IMR-90 (cell line): ENCODE measurements around the gene AGTPBP1. TPM values are rescaled to one million over a fixed set of nuclear protein-coding genes. Genes with fewer than 3 reads are reported as not detected.

Source experiments
- ATAC-seq: fragments of 200-7000 bp; cut with Tn5 transposase; 2 replicates; pipeline ENCODE4 v1.9.1; 2020; ENCODE audit warnings: low read depth, mild to moderate bottlenecking, moderate library complexity
- BruUV-seq: library from RNA; stranded (reverse); fragments of 400-500 nt; replicated peaks from 2 replicates; lab custom pipeline; 2021; lab: Mats Ljungman, UMichigan
- CTCF ChIA-PET: fragments of 300-600 bp; formaldehyde crosslinking; extraction: SDS; loops from one replicate; lab custom pipeline; 2021; ENCODE audit warnings: antibody characterized with exemption; lab: Yijun Ruan, JAX
- POLR2A ChIA-PET: fragments of 300-600 bp; sonication (Branson Sonifier 250); formaldehyde crosslinking; loops from one replicate; lab custom pipeline; 2022; ENCODE audit warnings: antibody characterized with exemption; ENCODE audit not compliant: unreplicated experiment; lab: Charles Lee
- DNase-seq: peaks from one replicate; pipeline ENCODE4 v3.0.0; 2013
- H2AFZ ChIP-seq: replicated peaks from 2 replicates; pipeline ENCODE3; 2013; ENCODE audit warnings: low read length, mild to moderate bottlenecking; ENCODE audit not compliant: poor library complexity
- H2AK5ac ChIP-seq: 2 replicates; pipeline ENCODE4 v1.6.1; 2013; ENCODE audit warnings: low read depth, low read length, inconsistent platforms
- H2AK9ac ChIP-seq: replicated peaks from 2 replicates; pipeline ENCODE3; 2013; ENCODE audit warnings: mild to moderate bottlenecking, low read depth, low read length, moderate library complexity; ENCODE audit not compliant: poor library complexity
- H2BK120ac ChIP-seq: 2 replicates; pipeline ENCODE4 v1.6.1; 2013; ENCODE audit warnings: low read depth, low read length, inconsistent platforms
- H2BK15ac ChIP-seq: 3 replicates; pipeline ENCODE4 v1.6.1; 2013; ENCODE audit warnings: low read depth, low read length, inconsistent platforms
- H2BK20ac ChIP-seq: 2 replicates; pipeline ENCODE4 v1.6.1; 2013; ENCODE audit warnings: low read depth, mild to moderate bottlenecking, inconsistent platforms, low read length, moderate library complexity
- H2BK5ac ChIP-seq: 2 replicates; pipeline ENCODE4 v1.6.1; 2013; ENCODE audit warnings: mild to moderate bottlenecking, low read depth, low read length, inconsistent platforms; ENCODE audit not compliant: poor library complexity, severe bottlenecking
- H3K14ac ChIP-seq: replicated peaks from 2 replicates; pipeline ENCODE4 v1.6.1; 2013; ENCODE audit warnings: low read depth, low read length, inconsistent platforms
- H3K18ac ChIP-seq: 2 replicates; pipeline ENCODE4 v1.6.1; 2013; ENCODE audit warnings: low read depth, low read length, control low read depth
- H3K23ac ChIP-seq: 2 replicates; pipeline ENCODE4 v1.6.1; 2013; ENCODE audit warnings: low read depth, low read length, inconsistent platforms
- H3K27ac ChIP-seq: 2 replicates; pipeline ENCODE4 v1.5.1; 2013; ENCODE audit warnings: mild to moderate bottlenecking, control low read depth, low read length; ENCODE audit not compliant: insufficient read depth
- H3K27me3 ChIP-seq: 2 replicates; pipeline ENCODE4 v1.6.1; 2013; ENCODE audit warnings: low read length; ENCODE audit not compliant: control insufficient read depth, insufficient read depth
- H3K36me3 ChIP-seq: 2 replicates; pipeline ENCODE4 v1.6.1; 2013; ENCODE audit warnings: low read length, mixed read lengths; ENCODE audit not compliant: control insufficient read depth, insufficient read depth
- H3K4ac ChIP-seq: 2 replicates; pipeline ENCODE4 v1.6.1; 2013; ENCODE audit warnings: low read depth, low read length, inconsistent platforms
- H3K4me1 ChIP-seq: 2 replicates; pipeline ENCODE4 v1.6.1; 2013; ENCODE audit warnings: low read length, mixed read lengths; ENCODE audit not compliant: control insufficient read depth, insufficient read depth
- H3K4me2 ChIP-seq: 2 replicates; pipeline ENCODE4 v1.6.1; 2013; ENCODE audit warnings: low read depth, mild to moderate bottlenecking, control low read depth, low read length, moderate library complexity
- H3K4me3 ChIP-seq: 2 replicates; pipeline ENCODE4 v1.5.1; 2013; ENCODE audit warnings: low read depth, mild to moderate bottlenecking, control low read depth, low read length, moderate library complexity; ENCODE audit not compliant: insufficient read depth
- H3K56ac ChIP-seq: 2 replicates; pipeline ENCODE4 v1.6.1; 2013; ENCODE audit warnings: low read length, inconsistent platforms; ENCODE audit not compliant: insufficient read depth; ENCODE audit errors: extremely low read depth
- H3K79me1 ChIP-seq, 2 experiments: 2 replicates each; pipeline ENCODE4 v1.6.1; 2013; ENCODE audit warnings: low read length in 2 of 2, inconsistent platforms in 1 of 2, low read depth in 1 of 2
- H3K9ac ChIP-seq: 2 replicates; pipeline ENCODE4 v1.6.1; 2013; ENCODE audit warnings: low read depth, low read length, control low read depth
- H3K9me1 ChIP-seq: 2 replicates; pipeline ENCODE4 v1.6.1; 2013; ENCODE audit warnings: low read length, inconsistent platforms; ENCODE audit not compliant: insufficient read depth
- H3K9me3 ChIP-seq: 2 replicates; pipeline ENCODE4 v1.6.1; 2013; ENCODE audit warnings: low read length; ENCODE audit not compliant: control insufficient read depth, insufficient read depth
- H4K20me1 ChIP-seq: 2 replicates; pipeline ENCODE4 v1.6.1; 2013; ENCODE audit warnings: low read length, inconsistent platforms; ENCODE audit not compliant: insufficient read depth
- H4K5ac ChIP-seq: 2 replicates; pipeline ENCODE4 v1.6.1; 2013; ENCODE audit warnings: mild to moderate bottlenecking, low read depth, low read length, control low read depth
- H4K8ac ChIP-seq, 2 experiments: 2 replicates each; pipeline ENCODE4 v1.6.1; 2013; ENCODE audit warnings: low read depth in 2 of 2, low read length in 2 of 2, control low read depth in 1 of 2, inconsistent platforms in 1 of 2
- H4K91ac ChIP-seq: 2 replicates; pipeline ENCODE4 v1.6.1; 2013; ENCODE audit warnings: low read depth, low read length, inconsistent platforms; ENCODE audit not compliant: insufficient read depth
- BHLHE40 ChIP-seq: fragments of 150-350 bp; IDR thresholded peaks from 2 replicates; pipeline ENCODE4 v1.6.1; 2016; ENCODE audit warnings: mild to moderate bottlenecking, low read depth, low read length
- MAFK ChIP-seq: IDR thresholded peaks from 2 replicates; pipeline ENCODE4 v1.6.1; 2012; ENCODE audit warnings: low read depth, low read length, improper control_type of control experiment
- WGBS, 2 experiments: methylation state at CpG; one replicate each; pipeline versions ENCODE4 v1.1.5 to v1.1.7; 2013; ENCODE audit warnings: missing lambda C conversion rate in 2 of 2; ENCODE audit not compliant: insufficient read length in 1 of 2; ENCODE audit errors: extremely low coverage in 2 of 2; 5-methylcytosine and 5-hydroxymethylcytosine counted together
- dilution Hi-C: fragments of 300-500 bp; cut with HindIII; formaldehyde crosslinking; loops from one replicate; pipeline ENCODE4 v1.14.3; 2018; ENCODE audit warnings: low sequenced_read_pairs; ENCODE audit not compliant: unreplicated experiment
- in situ Hi-C: fragments of 300-500 bp; cut with MboI; formaldehyde crosslinking; loops from 3 replicates; pipeline ENCODE4 v1.14.3; 2019; ENCODE audit warnings: low sequenced_read_pairs, inconsistent platforms, mixed read lengths
- intact Hi-C: fragments of 100-400 bp; cut with micrococcal nuclease; formaldehyde crosslinking; loops from 2 replicates; pipeline ENCODE4 v1.10.0; 2022
- polyA plus RNA-seq, 3 experiments: library from polyadenylated mRNA; depleted of rRNA; stranded (reverse); fragments of >200 nt; gene quantifications; 2 replicates each; pipeline ENCODE4 v1.2.3, GENCODE V29; 2012; ENCODE audit warnings: low replicate concordance in 1 of 3
- total RNA-seq: library from RNA; depleted of rRNA; stranded (reverse); fragments of >200 nt; gene quantifications from 2 replicates; pipeline ENCODE4 v1.2.3, GENCODE V29; 2012

AGTPBP1 gene
- total and polyA plus RNA-seq, 2 of the 4 experiments (the other 2 are of a cell fraction), result 3.3 to 9.0 TPM

- Histone ChIP-seq H2BK5ac (no peak overlapping the region), H2AK5ac (no peak overlapping the region), H2AFZ (peak overlapping the region; percentile 79), H4K5ac (no peak overlapping the region), H3K4me1 (no peaks in the 10 kb centered on the region), H3K27me3 (no peaks in the 10 kb centered on the region), H2BK20ac (no peak overlapping the region), H3K27ac (no peak overlapping the region), H4K8ac (no peak overlapping the region), H3K36me3 (no peaks in the 10 kb centered on the region), H3K79me1 (no peaks in the 10 kb centered on the region), H2AK9ac (no peak overlapping the region), H3K56ac (no peak overlapping the region), H3K9me1 (no peaks in the 10 kb centered on the region), H3K4ac (no peak overlapping the region), H3K9ac (no peak overlapping the region), H3K23ac (no peak overlapping the region), H2BK120ac (no peak overlapping the region), H4K20me1 (no peaks in the 10 kb centered on the region), H3K18ac (no peak overlapping the region), H2BK15ac (no peak overlapping the region), H3K4me3 (peak overlapping the region; percentile 33), H3K4me2 (peak overlapping the region; percentile 78), H4K91ac (no peak overlapping the region), H3K9me3 (no peaks in the 10 kb centered on the region), H3K14ac (no peak overlapping the region)
- intact Hi-C loops, result no loop called here
- ChIA-PET CTCF (no interaction called here), POLR2A (interaction anchor here (0.6 kb wide), 1 partner anchor 31 kb away, joined by 3 read pairs; no protein-coding TSS in a partner anchor)
- 2% methylated on average over 17 of the region's 55 CpGs; no CpG with 5 or more reads in 1 of the 2 experiments for WGBS, 2 experiments
- in situ Hi-C loops, result no loop called here
- peak; percentile 92 for ATAC-seq
- TF ChIP-seq MAFK (no peak), BHLHE40 (peak; percentile 14; the same call in 1 of the 2 replicates)
- DNase-seq, result peak; percentile 25
- BruUV-seq, result no TSS peak
- dilution Hi-C loops, result no loop called here
These were observed 219.2 kb downstream of the AGTPBP1 start for GRCh38 chr9:85522459-85523092.
